Fibroblast of skin of left quadriceps (primary cell): ENCODE data around the gene TBXT.
A peak's percentile ranks its signal among the peaks of the same experiment; 100 is the strongest.

Experiments
- DNase-seq, 2 experiments: peaks; one replicate each; pipeline ENCODE4 v3.0.0-alpha.2; 2013; ENCODE audit warnings: low read depth in 2 of 2

Gene TBXT

GRCh38 chr6:166112580-166112979 lies 55.1 kb downstream of the TBXT start:
- peak in 1 of 2 experiments; percentile 22 for DNase-seq

DNA sequence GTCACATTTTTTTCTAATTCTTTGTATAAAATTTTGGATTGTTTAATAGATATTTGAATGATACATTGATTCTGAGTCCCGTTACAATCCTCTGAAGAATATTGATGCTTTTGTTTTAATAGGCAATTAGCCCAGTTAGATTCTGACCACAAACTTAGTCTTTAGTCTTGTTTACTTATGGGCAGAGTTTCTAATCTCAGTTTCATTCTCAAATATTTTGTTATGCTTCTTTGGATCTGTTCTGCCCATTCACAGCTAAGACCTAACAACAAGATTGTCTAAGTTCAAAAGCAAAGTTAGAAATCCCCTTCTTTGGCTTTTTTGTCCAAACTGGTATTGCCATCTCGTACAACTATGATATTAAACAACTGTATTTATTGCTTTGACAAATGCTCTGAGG lies 58.0 kb downstream of the TBXT start:
- no peak for DNase-seq
